A549 treated with AZD9567 at 1 μM for 4 hours (cell line): Measurements from ENCODE around the gene CALCOCO1. TPM values are rescaled to one million over a fixed set of nuclear protein-coding genes. Genes with fewer than 3 reads are reported as not detected.

ENCODE experiments used
- total RNA-seq: library from RNA; stranded (reverse); fragments of 200-300 nt; extraction: Qiagen RNA extraction; gene quantifications from 5 replicates; pipeline ENCODE4 v1.2.3, GENCODE V29; 2022; ENCODE audit not compliant: insufficient read depth

Gene CALCOCO1, protein sequence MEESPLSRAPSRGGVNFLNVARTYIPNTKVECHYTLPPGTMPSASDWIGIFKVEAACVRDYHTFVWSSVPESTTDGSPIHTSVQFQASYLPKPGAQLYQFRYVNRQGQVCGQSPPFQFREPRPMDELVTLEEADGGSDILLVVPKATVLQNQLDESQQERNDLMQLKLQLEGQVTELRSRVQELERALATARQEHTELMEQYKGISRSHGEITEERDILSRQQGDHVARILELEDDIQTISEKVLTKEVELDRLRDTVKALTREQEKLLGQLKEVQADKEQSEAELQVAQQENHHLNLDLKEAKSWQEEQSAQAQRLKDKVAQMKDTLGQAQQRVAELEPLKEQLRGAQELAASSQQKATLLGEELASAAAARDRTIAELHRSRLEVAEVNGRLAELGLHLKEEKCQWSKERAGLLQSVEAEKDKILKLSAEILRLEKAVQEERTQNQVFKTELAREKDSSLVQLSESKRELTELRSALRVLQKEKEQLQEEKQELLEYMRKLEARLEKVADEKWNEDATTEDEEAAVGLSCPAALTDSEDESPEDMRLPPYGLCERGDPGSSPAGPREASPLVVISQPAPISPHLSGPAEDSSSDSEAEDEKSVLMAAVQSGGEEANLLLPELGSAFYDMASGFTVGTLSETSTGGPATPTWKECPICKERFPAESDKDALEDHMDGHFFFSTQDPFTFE
- total RNA-seq, result 16.4 to 27.6 TPM (median 18.6 TPM) in 5 replicates

GRCh38 chr12:53727310-53728041 is at the start of gene CALCOCO1:
TSS of gene CALCOCO1 (minus strand) at chr12:53727452. CDS start at chr12:53725242, 2,210 bp downstream.

GRCh38 chr12:53751336-53752191 is 24.3 kb upstream of the CALCOCO1 start, which contains the start of gene CISTR:
TSS of gene CISTR (minus strand) at chr12:53751979.

GRCh38 chr12:53675701-53676607 is 51.3 kb downstream of the CALCOCO1 start, which contains the start of gene ATP5MC2:
TSS of gene ATP5MC2 (minus strand) at chr12:53676083. CDS start at chr12:53672614, 3,469 bp downstream.

Other genes with a start within 250 kb of the CALCOCO1 start
- 5.3 to 15.1 TPM (median 12.7 TPM) in 5 replicates for gene MAP3K12, start 228.0 kb downstream of the CALCOCO1 start, total RNA-seq
- 42.4 to 57.5 TPM (median 52.6 TPM) in 5 replicates for gene TARBP2, start 226.2 kb downstream of the CALCOCO1 start, total RNA-seq
- gene NPFF, start 220.0 kb downstream of the CALCOCO1 start, total RNA-seq, result 0.20 TPM in 1 of 5 replicates, not detected in the others
- gene ATF7, start 101.1 kb downstream of the CALCOCO1 start, total RNA-seq, result 18.1 to 21.6 TPM (median 18.2 TPM) in 5 replicates
- gene ATP5MC2, start 51.4 kb downstream of the CALCOCO1 start, total RNA-seq, result 558 to 716 TPM (median 650 TPM) in 5 replicates
- not detected in 5 replicates for gene CISTR, start 24.5 kb upstream of the CALCOCO1 start, total RNA-seq
- 15.0 to 23.2 TPM (median 16.5 TPM) in 5 replicates for gene HOXC13, start 211.4 kb upstream of the CALCOCO1 start, total RNA-seq
- gene HOXC12, start 227.5 kb upstream of the CALCOCO1 start, total RNA-seq, result not detected in 5 replicates
- gene HOXC11, start 245.7 kb upstream of the CALCOCO1 start, total RNA-seq, result 0.42 to 0.59 TPM (median 0.45 TPM) in 4 of 5 replicates, not detected in the other
- gene HOTAIR, start 247.5 kb upstream of the CALCOCO1 start, total RNA-seq, result 0.14 to 0.20 TPM (median 0.19 TPM) in 3 of 5 replicates, not detected in the others